H1 (cell line): ENCODE data around the gene SOD2. TPM values are rescaled to one million over a fixed set of nuclear protein-coding genes. Genes with fewer than 3 reads are reported as not detected.

Experiments used
- CTCF ChIA-PET: fragments of 300-600 bp; sonication (Branson Sonifier 250); formaldehyde crosslinking; loops from one replicate; lab custom pipeline; 2021; ENCODE audit not compliant: partially characterized antibody; lab: Charles Lee
- POLR2A ChIA-PET: fragments of 300-600 bp; sonication (Branson Sonifier 250); formaldehyde crosslinking; loops from one replicate; lab custom pipeline; 2021; ENCODE audit warnings: inconsistent platforms; ENCODE audit not compliant: partially characterized antibody; lab: Charles Lee
- DNase-seq, 2 experiments: peaks; one replicate each; pipeline versions ENCODE4 v3.0.0 to v3.0.0-alpha.2; 2010 to 2022; ENCODE audit warnings: low spot score in 2 of 2, low read depth in 1 of 2, mixed read lengths in 1 of 2
- FAIRE-seq: peaks from 2 replicates; lab custom pipeline; 2011; peaks lifted over from hg19 to GRCh38; lab: Jason Lieb, UNC
- H2AFZ ChIP-seq: 2 replicates; pipeline ENCODE4 v1.8.1; 2012; ENCODE audit warnings: low read length, inconsistent platforms
- H2AK5ac ChIP-seq: 2 replicates; pipeline ENCODE4 v1.6.1; 2013; ENCODE audit warnings: low read depth, low read length
- H2BK120ac ChIP-seq: replicated peaks from 2 replicates; pipeline ENCODE3; 2013; ENCODE audit warnings: low read depth, low read length, inconsistent platforms
- H2BK12ac ChIP-seq: 2 replicates; pipeline ENCODE4 v1.6.1; 2013; ENCODE audit warnings: low read depth, low read length
- H2BK15ac ChIP-seq: 2 replicates; pipeline ENCODE4 v1.6.1; 2013; ENCODE audit warnings: low read length
- H2BK20ac ChIP-seq: 2 replicates; pipeline ENCODE4 v1.6.1; 2013; ENCODE audit warnings: low read length
- H2BK5ac ChIP-seq: 2 replicates; pipeline ENCODE4 v1.6.1; 2013; ENCODE audit warnings: low read depth, low read length
- H3K14ac ChIP-seq: 2 replicates; pipeline ENCODE4 v1.6.1; 2013; ENCODE audit warnings: inconsistent platforms; ENCODE audit not compliant: insufficient read length
- H3K18ac ChIP-seq: 2 replicates; pipeline ENCODE4 v1.6.1; 2013; ENCODE audit warnings: low read length; ENCODE audit errors: extremely low read depth
- H3K23ac ChIP-seq: 2 replicates; pipeline ENCODE4 v1.6.1; 2013; ENCODE audit warnings: inconsistent platforms; ENCODE audit not compliant: insufficient read length
- H3K23me2 ChIP-seq: 2 replicates; pipeline ENCODE4 v1.6.1; 2013; ENCODE audit warnings: low read depth, low read length
- H3K27ac ChIP-seq: 2 replicates; pipeline ENCODE4 v1.6.1; 2011; ENCODE audit warnings: low read depth, low read length, inconsistent platforms
- H3K27me3 ChIP-seq, 4 experiments: replicated peaks in 1 of 4; 1 replicate in 1 of 4; 2 replicates in 3 of 4; pipeline versions ENCODE4 v1.6.1 to v1.8.1; 2011 to 2013; ENCODE audit warnings: low read length in 3 of 4, mild to moderate bottlenecking in 3 of 4, inconsistent platforms in 2 of 4, mixed read lengths in 2 of 4, moderate library complexity in 1 of 4; ENCODE audit not compliant: control insufficient read depth in 3 of 4, insufficient read depth in 3 of 4; ENCODE audit errors: extremely low read depth in 1 of 4
- H3K36me3 ChIP-seq, 4 experiments: 2 replicates each; pipeline versions ENCODE4 v1.6.1 to v1.8.1; 2011 to 2013; ENCODE audit warnings: mild to moderate bottlenecking in 4 of 4, low read length in 3 of 4, moderate library complexity in 2 of 4, control low read depth in 1 of 4, inconsistent platforms in 1 of 4; ENCODE audit not compliant: insufficient read depth in 4 of 4, control insufficient read depth in 2 of 4
- H3K4ac ChIP-seq: replicated peaks from 2 replicates; pipeline ENCODE3; 2013; ENCODE audit warnings: low read length, low read depth, mixed read lengths, inconsistent platforms; ENCODE audit not compliant: insufficient read length
- H3K4me1 ChIP-seq, 4 experiments: replicated peaks in 1 of 4; 1 replicate in 1 of 4; 2 replicates in 3 of 4; pipeline versions ENCODE4 v1.6.1 to v1.8.1; 2011 to 2013; ENCODE audit warnings: low read length in 3 of 4, inconsistent platforms in 2 of 4, mixed read lengths in 1 of 4; ENCODE audit not compliant: insufficient read depth in 4 of 4, control insufficient read depth in 3 of 4
- H3K4me2 ChIP-seq, 2 experiments: 2 replicates each; pipeline versions ENCODE4 v1.6.1 to v1.8.1; 2011 to 2013; ENCODE audit warnings: low read depth in 2 of 2, low read length in 2 of 2, control low read depth in 1 of 2, inconsistent platforms in 1 of 2, mild to moderate bottlenecking in 1 of 2; ENCODE audit not compliant: insufficient read depth in 1 of 2
- H3K4me3 ChIP-seq, 4 experiments: fragments of 200-600, 300-600 bp in 1 of 4; sonication (generic), shearing (Covaris generic), sonication (Bioruptor Twin) in 1 of 4; 2 replicates each; pipeline versions ENCODE4 v1.5.1 to v1.8.1; 2011 to 2016; ENCODE audit warnings: low read length in 4 of 4, low read depth in 3 of 4, control low read depth in 2 of 4, inconsistent platforms in 2 of 4, mild to moderate bottlenecking in 2 of 4, mixed read lengths in 1 of 4, moderate library complexity in 1 of 4; ENCODE audit not compliant: insufficient read depth in 2 of 4; ENCODE audit errors: extremely low read depth in 1 of 4
- H3K56ac ChIP-seq: replicated peaks from 2 replicates; pipeline ENCODE3; 2013; ENCODE audit warnings: low read depth, mild to moderate bottlenecking, mixed read lengths, low read length, inconsistent platforms; ENCODE audit not compliant: insufficient read length
- H3K79me1 ChIP-seq: 2 replicates; pipeline ENCODE4 v1.6.1; 2013; ENCODE audit warnings: low read depth, low read length, control low read depth
- H3K79me2 ChIP-seq, 2 experiments: 2 replicates each; pipeline versions ENCODE4 v1.6.1 to v1.8.1; 2012 to 2013; ENCODE audit warnings: low read length in 2 of 2, mild to moderate bottlenecking in 2 of 2, inconsistent platforms in 1 of 2; ENCODE audit not compliant: insufficient read depth in 2 of 2, control insufficient read depth in 1 of 2
- H3K9ac ChIP-seq, 4 experiments: replicated peaks in 1 of 4; 1 replicate in 1 of 4; 2 replicates in 3 of 4; pipeline versions ENCODE4 v1.6.1 to v1.8.1; 2011 to 2013; ENCODE audit warnings: low read depth in 3 of 4, low read length in 3 of 4, control low read depth in 2 of 4, mild to moderate bottlenecking in 2 of 4, moderate library complexity in 2 of 4, inconsistent platforms in 1 of 4; ENCODE audit errors: extremely low read depth in 1 of 4
- H3K9me3 ChIP-seq, 2 experiments: 2 replicates each; pipeline versions ENCODE4 v1.6.1 to v1.8.1; 2012 to 2013; ENCODE audit warnings: mild to moderate bottlenecking in 2 of 2, moderate library complexity in 2 of 2, control low read depth in 1 of 2, inconsistent platforms in 1 of 2, low read depth in 1 of 2, low read length in 1 of 2, mixed read lengths in 1 of 2; ENCODE audit not compliant: insufficient read depth in 2 of 2
- H4K20me1 ChIP-seq, 2 experiments: replicated peaks in 1 of 2; 2 replicates each; pipeline versions ENCODE3 to v1.8.1; 2011 to 2013; ENCODE audit warnings: inconsistent platforms in 2 of 2, low read length in 2 of 2, mild to moderate bottlenecking in 1 of 2; ENCODE audit not compliant: insufficient read depth in 2 of 2, control insufficient read depth in 1 of 2
- H4K5ac ChIP-seq: 2 replicates; pipeline ENCODE4 v1.6.1; 2013; ENCODE audit warnings: low read length, low read depth, mixed read lengths, inconsistent platforms; ENCODE audit not compliant: insufficient read length
- H4K8ac ChIP-seq: 2 replicates; pipeline ENCODE4 v1.8.0; 2013; ENCODE audit warnings: mild to moderate bottlenecking, moderate library complexity, low read length, inconsistent platforms; ENCODE audit not compliant: insufficient read depth; ENCODE audit errors: extremely low read depth
- H4K91ac ChIP-seq: replicated peaks from 2 replicates; pipeline ENCODE3; 2013; ENCODE audit warnings: low read length, mixed read lengths, inconsistent platforms; ENCODE audit not compliant: insufficient read length
- RAD21 ChIP-seq, 2 experiments: IDR thresholded peaks in 1 of 2; conservative IDR thresholded peaks in 1 of 2; 2 replicates each; pipeline ENCODE4 v1.6.1; 2011; ENCODE audit warnings: low read depth in 2 of 2, low read length in 2 of 2, improper control_type of control experiment in 1 of 2, inconsistent platforms in 1 of 2, mild to moderate bottlenecking in 1 of 2, moderate library complexity in 1 of 2
- RXRA ChIP-seq: IDR thresholded peaks from 2 replicates; pipeline ENCODE4 v1.6.1; 2011; ENCODE audit warnings: low read depth, mild to moderate bottlenecking, low read length, moderate library complexity; ENCODE audit not compliant: insufficient read depth
- TAF1 ChIP-seq: IDR thresholded peaks from 2 replicates; pipeline ENCODE4 v1.6.1; 2011; ENCODE audit warnings: mild to moderate bottlenecking, low read depth, low read length
- WGBS, 2 experiments: shearing (Covaris generic) in 1 of 2; methylation state at CpG; one replicate each; pipeline versions ENCODE4 v1.1.6 to v1.1.7; 2013 to 2015; ENCODE audit warnings: low lambda C conversion rate in 2 of 2, mixed read lengths in 2 of 2, inconsistent platforms in 1 of 2, low coverage in 1 of 2, missing lambda C conversion rate in 1 of 2; ENCODE audit not compliant: insufficient replicate concordance in 2 of 2, insufficient coverage in 1 of 2, insufficient read length in 1 of 2; ENCODE audit errors: extremely low coverage in 1 of 2, missing lambda C conversion rate in 1 of 2; 5-methylcytosine and 5-hydroxymethylcytosine counted together
- polyA plus RNA-seq, 7 experiments: library from polyadenylated mRNA; depleted of rRNA in 3 of 7; stranded (reverse) in 5 of 7; unstranded in 2 of 7; fragments of >200 nt in 5 of 7; fragments of 200-250 nt in 2 of 7; gene quantifications; 1 replicate in 5 of 7; 2 replicates in 1 of 7; 4 replicates in 1 of 7; pipeline versions ENCODE4 v1.2.1 to v1.2.3, GENCODE V29; 2011 to 2013; ENCODE audit warnings: missing spikeins in 2 of 7, mixed read lengths in 2 of 7
- total RNA-seq: library from RNA; stranded (reverse); fragmentation: NEBNext Ultra II Directional; extraction: Animal tissue kit (Norgen Biotek cat#: 25700); gene quantifications from 2 replicates; pipeline ENCODE4 v1.2.1, GENCODE V29; 2021
- TF ChIP-seq, protein P1 (sequence below), 3 experiments: IDR thresholded peaks; 1 replicate in 2 of 3; 2 replicates in 1 of 3; pipeline versions ENCODE4 v1.5.1 to v1.6.1; 2011; ENCODE audit warnings: low read length in 3 of 3, mild to moderate bottlenecking in 3 of 3, inconsistent platforms in 2 of 3, low read depth in 1 of 3, moderate library complexity in 1 of 3; ENCODE audit not compliant: insufficient read depth in 1 of 3; ENCODE audit errors: control extremely low read depth in 1 of 3

SOD2 gene
- total and polyA plus RNA-seq, 2 of the 8 experiments (the other 6 are each of a cell fraction or from before 2014, with no cell fraction given), result 31.1 to 88.7 TPM

DNA sequence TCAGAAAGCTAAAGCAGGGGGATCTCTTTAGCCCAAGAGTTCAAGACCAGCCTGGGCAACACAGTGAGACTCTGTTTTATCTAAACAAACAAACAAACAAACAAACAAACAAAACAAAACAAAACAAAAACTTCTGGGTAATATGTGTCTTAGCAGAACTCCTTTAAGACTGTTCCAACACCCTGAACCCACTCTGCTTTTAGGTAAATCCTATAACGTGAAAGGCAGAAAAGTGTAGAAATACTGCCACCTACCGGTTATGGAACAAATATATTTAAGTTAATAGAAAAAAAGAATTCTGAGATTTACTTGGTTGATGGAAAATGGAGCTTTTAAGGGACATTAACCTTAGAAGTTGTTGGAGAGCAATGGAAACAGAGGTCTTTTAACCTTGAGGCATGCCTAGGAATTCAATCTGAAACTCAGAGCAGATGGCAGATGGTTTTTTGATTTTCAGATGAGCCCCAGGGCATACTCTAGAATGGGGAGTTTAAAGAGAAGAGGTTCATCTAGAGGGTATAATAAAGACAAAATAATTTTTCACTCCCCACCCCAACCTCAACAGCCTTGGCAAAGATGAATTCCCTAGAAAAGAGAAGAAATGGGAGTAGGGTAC is 38.5 kb downstream of the SOD2 start:
- no peak overlapping the region for H3K4me2 ChIP-seq
- peaks cover 0 to 3% (median under 1%) of the 10 kb centered on the region in 4 experiments; a peak in 2 of 7 replicates for H3K4me1 ChIP-seq
- H3K79me1 ChIP-seq, result no peaks in the 10 kb centered on the region
- no peak for DNase-seq
- no peaks in the 10 kb centered on the region for H4K20me1 ChIP-seq
- H3K36me3 ChIP-seq, result no peaks in the 10 kb centered on the region
- H2AFZ ChIP-seq, result no peak overlapping the region
- no peak overlapping the region for H3K23ac ChIP-seq
- no peak overlapping the region for H4K8ac ChIP-seq
- peak; percentile 63 to 70 for TF ChIP-seq RAD21 (IDR thresholded peaks at IDR 0.05 in 1 of 2, conservative IDR thresholded peaks at IDR 0.05 in 1 of 2; ENCODE audit: low read depth in 2 of 2, low read length in 2 of 2)
- TF ChIP-seq, protein P1, sequence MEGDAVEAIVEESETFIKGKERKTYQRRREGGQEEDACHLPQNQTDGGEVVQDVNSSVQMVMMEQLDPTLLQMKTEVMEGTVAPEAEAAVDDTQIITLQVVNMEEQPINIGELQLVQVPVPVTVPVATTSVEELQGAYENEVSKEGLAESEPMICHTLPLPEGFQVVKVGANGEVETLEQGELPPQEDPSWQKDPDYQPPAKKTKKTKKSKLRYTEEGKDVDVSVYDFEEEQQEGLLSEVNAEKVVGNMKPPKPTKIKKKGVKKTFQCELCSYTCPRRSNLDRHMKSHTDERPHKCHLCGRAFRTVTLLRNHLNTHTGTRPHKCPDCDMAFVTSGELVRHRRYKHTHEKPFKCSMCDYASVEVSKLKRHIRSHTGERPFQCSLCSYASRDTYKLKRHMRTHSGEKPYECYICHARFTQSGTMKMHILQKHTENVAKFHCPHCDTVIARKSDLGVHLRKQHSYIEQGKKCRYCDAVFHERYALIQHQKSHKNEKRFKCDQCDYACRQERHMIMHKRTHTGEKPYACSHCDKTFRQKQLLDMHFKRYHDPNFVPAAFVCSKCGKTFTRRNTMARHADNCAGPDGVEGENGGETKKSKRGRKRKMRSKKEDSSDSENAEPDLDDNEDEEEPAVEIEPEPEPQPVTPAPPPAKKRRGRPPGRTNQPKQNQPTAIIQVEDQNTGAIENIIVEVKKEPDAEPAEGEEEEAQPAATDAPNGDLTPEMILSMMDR (IDR thresholded peaks at IDR 0.05; ENCODE audit: control extremely low read depth in 1 of 3, insufficient read depth in 1 of 3, low read depth in 1 of 3, low read length in 3 of 3), result peak in 2 of 3 experiments; percentile 37 to 40; a peak in 2 of 4 replicates
- no peak for TF ChIP-seq TAF1
- TF ChIP-seq RXRA, result no peak
- no peak for FAIRE-seq
- H3K18ac ChIP-seq, result no peak overlapping the region
- H3K14ac ChIP-seq, result no peak overlapping the region
- peaks cover 15 to 17% of the 10 kb centered on the region in 2 experiments; a peak in 3 of 4 replicates for H3K9me3 ChIP-seq
- H3K4me3 ChIP-seq, result no peak overlapping the region
- H3K27me3 ChIP-seq, result no peaks in the 10 kb centered on the region
- no peak overlapping the region for H2BK120ac ChIP-seq
- H3K4ac ChIP-seq, result no peak overlapping the region
- ChIA-PET CTCF (interaction anchor here (0.6 to 3.2 kb wide), 29 partner anchors 8 to 1129 kb away, joined by 3 to 49 read pairs (median 3); no protein-coding TSS in a partner anchor), POLR2A (interaction anchor here (1.1 to 1.4 kb wide), 2 partner anchors 45 to 72 kb away, joined by 3 to 5 read pairs; partner anchors contain the start of gene WTAP)
- no peaks in the 10 kb centered on the region for H3K79me2 ChIP-seq
- H2AK5ac ChIP-seq, result no peak overlapping the region
- no peak overlapping the region for H2BK20ac ChIP-seq
- H2BK15ac ChIP-seq, result no peak overlapping the region
- H4K91ac ChIP-seq, result no peak overlapping the region
- WGBS, 2 experiments, result 3% methylated on average over 2 of the region's 2 CpGs; no CpG with 5 or more reads in 1 of the 2 experiments
- no peak overlapping the region for H2BK12ac ChIP-seq
- no peak overlapping the region for H2BK5ac ChIP-seq
- H3K23me2 ChIP-seq, result no peaks in the 10 kb centered on the region
- no peak overlapping the region for H4K5ac ChIP-seq
- no peak overlapping the region for H3K9ac ChIP-seq
- H3K27ac ChIP-seq, result no peak overlapping the region
- no peak overlapping the region for H3K56ac ChIP-seq
